H9 (cell line): ENCODE data around the gene AKT3. TPM values are rescaled to one million over a fixed set of nuclear protein-coding genes. Genes with fewer than 3 reads are reported as not detected.

ENCODE experiments used
- DNase-seq: peaks from one replicate; pipeline ENCODE4 v3.0.0-alpha.2; 2017
- H2AFZ ChIP-seq: one replicate; pipeline ENCODE4 v1.6.1; 2013; ENCODE audit warnings: mild to moderate bottlenecking, low read length, control low read depth, moderate library complexity
- H2AK5ac ChIP-seq: 2 replicates; pipeline ENCODE4 v1.6.1; 2013; ENCODE audit warnings: low read length, control low read depth, mixed read lengths; ENCODE audit not compliant: insufficient read length
- H2BK120ac ChIP-seq: one replicate; pipeline ENCODE4 v1.6.1; 2013; ENCODE audit warnings: low read depth, mild to moderate bottlenecking, low read length, control low read depth, inconsistent platforms; ENCODE audit not compliant: poor library complexity, severe bottlenecking
- H2BK12ac ChIP-seq: 2 replicates; pipeline ENCODE4 v1.6.1; 2013; ENCODE audit warnings: low read length, control low read depth, mixed read lengths, low read depth; ENCODE audit not compliant: insufficient read length
- H2BK15ac ChIP-seq: 2 replicates; pipeline ENCODE4 v1.6.1; 2013; ENCODE audit warnings: low read depth, low read length, control low read depth
- H2BK20ac ChIP-seq: one replicate; pipeline ENCODE4 v1.6.1; 2013; ENCODE audit warnings: low read depth, mild to moderate bottlenecking, low read length, control low read depth, inconsistent platforms; ENCODE audit not compliant: poor library complexity, severe bottlenecking
- H2BK5ac ChIP-seq: 2 replicates; pipeline ENCODE4 v1.6.1; 2013; ENCODE audit warnings: low read length, control low read depth, mixed read lengths; ENCODE audit not compliant: insufficient read length
- H3K14ac ChIP-seq: 2 replicates; pipeline ENCODE4 v1.6.1; 2013; ENCODE audit warnings: low read length, control low read depth; ENCODE audit not compliant: insufficient read depth
- H3K18ac ChIP-seq: 2 replicates; pipeline ENCODE4 v1.6.1; 2013; ENCODE audit warnings: low read depth, mild to moderate bottlenecking, mixed read lengths, low read length, control low read depth; ENCODE audit not compliant: insufficient read length
- H3K23ac ChIP-seq: 2 replicates; pipeline ENCODE4 v1.6.1; 2013; ENCODE audit warnings: low read length, control low read depth, mixed read lengths, low read depth; ENCODE audit not compliant: insufficient read length
- H3K23me2 ChIP-seq: 2 replicates; pipeline ENCODE4 v1.6.1; 2013; ENCODE audit warnings: low read depth, mild to moderate bottlenecking, mixed read lengths, low read length, control low read depth; ENCODE audit not compliant: insufficient read length, poor library complexity, severe bottlenecking
- H3K27ac ChIP-seq: 2 replicates; pipeline ENCODE4 v1.5.1; 2013; ENCODE audit warnings: low read length, control low read depth, mixed read lengths, low read depth; ENCODE audit not compliant: insufficient read length
- H3K27me3 ChIP-seq: 2 replicates; pipeline ENCODE4 v1.6.1; 2013; ENCODE audit warnings: low read length, control low read depth, inconsistent platforms; ENCODE audit not compliant: insufficient read depth
- H3K4ac ChIP-seq: 2 replicates; pipeline ENCODE4 v1.6.1; 2013; ENCODE audit warnings: low read depth, mild to moderate bottlenecking, control low read depth, inconsistent platforms, low read length, moderate library complexity
- H3K4me1 ChIP-seq: 2 replicates; pipeline ENCODE4 v1.6.1; 2013; ENCODE audit warnings: low read length, control low read depth, inconsistent platforms; ENCODE audit not compliant: insufficient read depth
- H3K4me2 ChIP-seq: 2 replicates; pipeline ENCODE4 v1.6.1; 2013; ENCODE audit warnings: low read length, control low read depth, mixed read lengths; ENCODE audit not compliant: insufficient read length, insufficient read depth
- H3K56ac ChIP-seq: 2 replicates; pipeline ENCODE4 v1.6.1; 2013; ENCODE audit warnings: low read depth, mild to moderate bottlenecking, mixed read lengths, low read length, control low read depth; ENCODE audit not compliant: insufficient read length
- H3K79me1 ChIP-seq: 2 replicates; pipeline ENCODE4 v1.6.1; 2013; ENCODE audit warnings: low read depth, mild to moderate bottlenecking, moderate library complexity, low read length, control low read depth, inconsistent platforms; ENCODE audit not compliant: insufficient read depth, poor library complexity, severe bottlenecking
- H3K79me2 ChIP-seq: 2 replicates; pipeline ENCODE4 v1.6.1; 2013; ENCODE audit warnings: low read length, control low read depth, inconsistent platforms; ENCODE audit not compliant: insufficient read depth
- H3K9ac ChIP-seq: 2 replicates; pipeline ENCODE4 v1.6.1; 2013; ENCODE audit warnings: low read length, control low read depth, mixed read lengths; ENCODE audit not compliant: insufficient read length; ENCODE audit errors: extremely low read depth
- H3K9me3 ChIP-seq: one replicate; pipeline ENCODE4 v1.6.1; 2013; ENCODE audit warnings: low read depth, low read length, inconsistent platforms; ENCODE audit not compliant: control insufficient read depth
- H3T11ph ChIP-seq: one replicate; pipeline ENCODE4 v1.6.1; 2013; ENCODE audit warnings: mild to moderate bottlenecking, low read length, control low read depth, inconsistent platforms
- H4K20me1 ChIP-seq: one replicate; pipeline ENCODE4 v1.6.1; 2013; ENCODE audit not compliant: control insufficient read depth, insufficient read length, insufficient read depth
- H4K5ac ChIP-seq: 2 replicates; pipeline ENCODE4 v1.6.1; 2013; ENCODE audit warnings: low read depth, mild to moderate bottlenecking, mixed read lengths, low read length, control low read depth; ENCODE audit not compliant: insufficient read length
- H4K8ac ChIP-seq: replicated peaks from 2 replicates; pipeline ENCODE4 v1.6.1; 2013; ENCODE audit warnings: low read length, control low read depth, mixed read lengths, low read depth; ENCODE audit not compliant: insufficient read length
- H4K91ac ChIP-seq: 2 replicates; pipeline ENCODE4 v1.6.1; 2013; ENCODE audit warnings: low read depth, mild to moderate bottlenecking, moderate library complexity, mixed read lengths, low read length, control low read depth; ENCODE audit not compliant: insufficient read length
- H3K27ac Mint-ChIP-seq, 3 experiments: 2 replicates in 2 of 3; 3 replicates in 1 of 3; pipeline ENCODE4 v1.8.0; 2020 to 2021; ENCODE audit warnings: mixed read lengths in 3 of 3, mild to moderate bottlenecking in 1 of 3, moderate library complexity in 1 of 3
- H3K27me3 Mint-ChIP-seq: 2 replicates; pipeline ENCODE4 v1.8.0; 2021; ENCODE audit warnings: low read depth, mild to moderate bottlenecking, moderate library complexity, mixed read lengths
- H3K36me3 Mint-ChIP-seq, 3 experiments: 2 replicates in 2 of 3; 3 replicates in 1 of 3; pipeline ENCODE4 v1.8.0; 2020 to 2021; ENCODE audit warnings: low read depth in 3 of 3, mixed read lengths in 3 of 3; ENCODE audit not compliant: insufficient read depth in 1 of 3
- H3K4me1 Mint-ChIP-seq, 2 experiments: 2 replicates each; pipeline ENCODE4 v1.8.0; 2020; ENCODE audit warnings: mixed read lengths in 2 of 2
- H3K4me3 Mint-ChIP-seq, 2 experiments: 2 replicates in 1 of 2; 3 replicates in 1 of 2; pipeline ENCODE4 v1.8.0; 2020 to 2021; ENCODE audit warnings: mild to moderate bottlenecking in 2 of 2, mixed read lengths in 2 of 2, moderate library complexity in 1 of 2
- H3K9me3 Mint-ChIP-seq, 2 experiments: 2 replicates in 1 of 2; 3 replicates in 1 of 2; pipeline ENCODE4 v1.8.0; 2020; ENCODE audit warnings: mild to moderate bottlenecking in 2 of 2, mixed read lengths in 2 of 2, moderate library complexity in 1 of 2
- WGBS: extraction: QIAGEN DNeasy Blood & Tissue Kit; methylation state at CpG from one replicate; pipeline ENCODE4 v1.1.7; 2013; ENCODE audit warnings: missing lambda C conversion rate, low lambda C conversion rate, mixed read lengths; ENCODE audit not compliant: insufficient read length; ENCODE audit errors: extremely low coverage; 5-methylcytosine and 5-hydroxymethylcytosine counted together
- total RNA-seq: library from RNA; stranded (reverse); gene quantifications from 2 replicates; pipeline ENCODE4 v1.2.1, GENCODE V29; 2021
- TF ChIP-seq, protein P1 (sequence below): fragments of 200-600 bp; sonication (generic); conservative IDR thresholded peaks from 3 replicates; pipeline ENCODE4 v1.8.0; 2021; ENCODE audit warnings: antibody characterized with exemption, mild to moderate bottlenecking

AKT3 gene
- total RNA-seq, 1 experiment from 2014 or later: 27.8 TPM

DNA sequence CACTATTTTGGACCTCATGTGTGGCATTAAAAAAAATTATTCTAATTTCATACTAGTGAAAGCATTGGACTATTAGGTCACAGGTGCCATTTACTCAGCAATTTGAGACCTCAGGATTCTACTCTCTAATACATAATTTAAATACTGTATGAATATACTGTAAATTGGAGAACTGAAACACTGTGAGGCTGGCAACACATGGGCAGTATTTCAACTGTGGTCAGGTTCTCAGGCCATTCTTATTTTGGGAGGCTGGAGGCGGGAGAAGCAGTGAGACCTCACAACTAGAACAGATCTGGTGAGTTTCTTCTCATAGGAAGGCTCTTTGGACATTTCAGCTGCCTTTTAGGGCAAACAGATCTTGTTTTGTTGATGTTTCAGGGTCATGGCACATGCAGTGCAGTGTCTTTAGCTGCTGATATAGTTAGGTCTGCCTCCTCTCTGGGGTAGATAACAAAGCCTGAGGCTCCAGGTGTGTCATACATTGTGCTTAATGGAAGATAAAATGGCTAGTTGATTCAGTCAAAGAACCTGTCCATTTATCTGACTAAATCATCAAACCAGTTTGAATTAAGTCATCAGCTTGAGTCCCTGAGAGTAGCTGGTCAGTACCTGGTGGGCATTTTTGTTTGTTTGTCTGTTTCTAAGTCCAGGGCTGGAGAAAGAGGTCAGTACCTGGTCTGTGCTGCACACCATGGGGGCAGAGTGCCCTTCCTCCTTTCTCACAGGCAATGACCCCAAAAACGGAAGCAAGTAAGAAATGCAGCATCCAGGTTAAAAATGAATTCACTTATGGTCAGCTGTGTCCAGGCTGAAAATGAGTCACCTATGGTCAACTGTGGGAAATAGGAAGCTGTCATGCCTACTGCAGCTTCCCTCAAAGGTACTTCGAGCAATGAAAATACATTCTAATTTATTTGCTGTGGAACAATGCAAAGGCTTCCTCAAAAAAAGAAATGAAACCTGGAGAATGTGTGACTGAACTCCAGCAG lies 378.0 kb downstream of the AKT3 start:
- no peak overlapping the region for H2BK15ac ChIP-seq
- Mint-ChIP-seq H3K4me3 (no peak overlapping the region), H3K27me3 (no peaks in the 10 kb centered on the region), H3K9me3 (no peaks in the 10 kb centered on the region; a peak in 1 of 5 replicates), H3K27ac (peak overlapping the region in 2 of 3 experiments; percentile 26 to 29; a peak in 2 of 7 replicates), H3K36me3 (no peaks in the 10 kb centered on the region), H3K4me1 (peaks cover 53 to 61% of the 10 kb centered on the region in 2 experiments)
- no peak overlapping the region for H2BK5ac ChIP-seq
- H3K27me3 ChIP-seq: no peaks in the 10 kb centered on the region
- H3T11ph ChIP-seq: no peak overlapping the region
- H3K9ac ChIP-seq: no peak overlapping the region
- no peak overlapping the region for H3K4ac ChIP-seq
- H4K5ac ChIP-seq: no peak overlapping the region
- H3K18ac ChIP-seq: no peak overlapping the region
- H4K20me1 ChIP-seq: no peaks in the 10 kb centered on the region
- H2BK20ac ChIP-seq: no peak overlapping the region
- no peaks in the 10 kb centered on the region for H3K79me1 ChIP-seq
- H4K8ac ChIP-seq: no peak overlapping the region
- TF ChIP-seq, protein P1, sequence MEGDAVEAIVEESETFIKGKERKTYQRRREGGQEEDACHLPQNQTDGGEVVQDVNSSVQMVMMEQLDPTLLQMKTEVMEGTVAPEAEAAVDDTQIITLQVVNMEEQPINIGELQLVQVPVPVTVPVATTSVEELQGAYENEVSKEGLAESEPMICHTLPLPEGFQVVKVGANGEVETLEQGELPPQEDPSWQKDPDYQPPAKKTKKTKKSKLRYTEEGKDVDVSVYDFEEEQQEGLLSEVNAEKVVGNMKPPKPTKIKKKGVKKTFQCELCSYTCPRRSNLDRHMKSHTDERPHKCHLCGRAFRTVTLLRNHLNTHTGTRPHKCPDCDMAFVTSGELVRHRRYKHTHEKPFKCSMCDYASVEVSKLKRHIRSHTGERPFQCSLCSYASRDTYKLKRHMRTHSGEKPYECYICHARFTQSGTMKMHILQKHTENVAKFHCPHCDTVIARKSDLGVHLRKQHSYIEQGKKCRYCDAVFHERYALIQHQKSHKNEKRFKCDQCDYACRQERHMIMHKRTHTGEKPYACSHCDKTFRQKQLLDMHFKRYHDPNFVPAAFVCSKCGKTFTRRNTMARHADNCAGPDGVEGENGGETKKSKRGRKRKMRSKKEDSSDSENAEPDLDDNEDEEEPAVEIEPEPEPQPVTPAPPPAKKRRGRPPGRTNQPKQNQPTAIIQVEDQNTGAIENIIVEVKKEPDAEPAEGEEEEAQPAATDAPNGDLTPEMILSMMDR: no peak
- peak; percentile 12 for DNase-seq
- H3K4me1 ChIP-seq: peaks cover 5% of the 10 kb centered on the region; the same call in 1 of the 2 replicates
- H2BK120ac ChIP-seq: no peak overlapping the region
- no peak overlapping the region for H3K56ac ChIP-seq
- H3K23me2 ChIP-seq: no peaks in the 10 kb centered on the region
- no peak overlapping the region for H2BK12ac ChIP-seq
- no peak overlapping the region for H2AFZ ChIP-seq
- H3K4me2 ChIP-seq: no peak overlapping the region
- no peak overlapping the region for H3K27ac ChIP-seq
- no peak overlapping the region for H4K91ac ChIP-seq
- no peak overlapping the region for H2AK5ac ChIP-seq
- H3K14ac ChIP-seq: no peak overlapping the region
- H3K23ac ChIP-seq: no peak overlapping the region
- no peaks in the 10 kb centered on the region for H3K79me2 ChIP-seq
- H3K9me3 ChIP-seq: no peaks in the 10 kb centered on the region
- WGBS: no CpG with 5 or more reads among the region's 3 CpGs
